ENCODE measurements around the gene OSBPL5.

DNA sequence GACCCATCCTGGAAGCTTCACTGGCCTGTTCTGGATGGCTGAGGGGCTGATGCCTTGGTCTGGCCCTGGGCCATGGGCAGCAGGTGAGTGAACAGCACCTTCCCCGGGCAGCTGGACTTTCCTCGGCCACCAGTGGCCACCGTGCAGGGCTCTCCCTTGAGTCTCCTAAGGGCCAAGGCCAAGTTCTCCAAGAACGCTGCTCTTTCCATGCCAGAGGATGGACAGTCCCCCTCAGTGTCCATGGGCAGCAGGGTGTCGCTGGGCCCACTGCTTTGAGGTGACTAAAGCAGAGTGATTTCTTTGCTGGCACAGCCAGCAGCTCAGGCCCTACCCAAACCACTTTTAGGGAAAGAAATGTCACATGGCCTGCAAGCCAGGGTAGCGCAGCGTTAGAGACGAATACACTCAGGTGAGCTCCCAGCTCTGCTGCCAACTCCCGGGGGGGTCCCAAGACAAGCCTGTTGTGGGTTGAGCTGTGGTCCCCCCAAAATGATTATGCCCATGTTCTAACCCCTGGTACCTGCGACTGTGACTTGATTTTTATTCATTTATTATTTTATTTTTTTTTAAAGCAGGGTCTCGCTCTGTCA, 104.6 kb downstream of the OSBPL5 start:
- TF ChIP-seq, protein P1, sequence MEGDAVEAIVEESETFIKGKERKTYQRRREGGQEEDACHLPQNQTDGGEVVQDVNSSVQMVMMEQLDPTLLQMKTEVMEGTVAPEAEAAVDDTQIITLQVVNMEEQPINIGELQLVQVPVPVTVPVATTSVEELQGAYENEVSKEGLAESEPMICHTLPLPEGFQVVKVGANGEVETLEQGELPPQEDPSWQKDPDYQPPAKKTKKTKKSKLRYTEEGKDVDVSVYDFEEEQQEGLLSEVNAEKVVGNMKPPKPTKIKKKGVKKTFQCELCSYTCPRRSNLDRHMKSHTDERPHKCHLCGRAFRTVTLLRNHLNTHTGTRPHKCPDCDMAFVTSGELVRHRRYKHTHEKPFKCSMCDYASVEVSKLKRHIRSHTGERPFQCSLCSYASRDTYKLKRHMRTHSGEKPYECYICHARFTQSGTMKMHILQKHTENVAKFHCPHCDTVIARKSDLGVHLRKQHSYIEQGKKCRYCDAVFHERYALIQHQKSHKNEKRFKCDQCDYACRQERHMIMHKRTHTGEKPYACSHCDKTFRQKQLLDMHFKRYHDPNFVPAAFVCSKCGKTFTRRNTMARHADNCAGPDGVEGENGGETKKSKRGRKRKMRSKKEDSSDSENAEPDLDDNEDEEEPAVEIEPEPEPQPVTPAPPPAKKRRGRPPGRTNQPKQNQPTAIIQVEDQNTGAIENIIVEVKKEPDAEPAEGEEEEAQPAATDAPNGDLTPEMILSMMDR (conservative IDR thresholded peaks at IDR 0.05): no peak
- TF ChIP-seq EZH2 (IDR thresholded peaks at IDR 0.05; ENCODE audit: low read depth): no peak
